Tibial nerve (tissue), 3 donors: ENCODE results near the gene AMIGO2.

Experiments used
- POLR2A ChIP-seq, 2 donors: fragments of 450-650 bp; IDR thresholded peaks; one replicate each; pipeline ENCODE4 v1.6.1; 2017; ENCODE audit warnings: antibody characterized with exemption in 2 of 2, mild to moderate bottlenecking in 2 of 2, moderate library complexity in 2 of 2
- TF ChIP-seq, protein P1 (sequence below), 5 experiments: fragments of 200-600 bp in 3 of 5; fragments of 450-650 bp in 2 of 5; sonication (generic) in 3 of 5; IDR thresholded peaks; one replicate each; pipeline ENCODE4 v1.5.1; 2016 to 2019; ENCODE audit warnings: antibody characterized with exemption in 5 of 5, mild to moderate bottlenecking in 3 of 5, moderate library complexity in 2 of 5

DNA sequence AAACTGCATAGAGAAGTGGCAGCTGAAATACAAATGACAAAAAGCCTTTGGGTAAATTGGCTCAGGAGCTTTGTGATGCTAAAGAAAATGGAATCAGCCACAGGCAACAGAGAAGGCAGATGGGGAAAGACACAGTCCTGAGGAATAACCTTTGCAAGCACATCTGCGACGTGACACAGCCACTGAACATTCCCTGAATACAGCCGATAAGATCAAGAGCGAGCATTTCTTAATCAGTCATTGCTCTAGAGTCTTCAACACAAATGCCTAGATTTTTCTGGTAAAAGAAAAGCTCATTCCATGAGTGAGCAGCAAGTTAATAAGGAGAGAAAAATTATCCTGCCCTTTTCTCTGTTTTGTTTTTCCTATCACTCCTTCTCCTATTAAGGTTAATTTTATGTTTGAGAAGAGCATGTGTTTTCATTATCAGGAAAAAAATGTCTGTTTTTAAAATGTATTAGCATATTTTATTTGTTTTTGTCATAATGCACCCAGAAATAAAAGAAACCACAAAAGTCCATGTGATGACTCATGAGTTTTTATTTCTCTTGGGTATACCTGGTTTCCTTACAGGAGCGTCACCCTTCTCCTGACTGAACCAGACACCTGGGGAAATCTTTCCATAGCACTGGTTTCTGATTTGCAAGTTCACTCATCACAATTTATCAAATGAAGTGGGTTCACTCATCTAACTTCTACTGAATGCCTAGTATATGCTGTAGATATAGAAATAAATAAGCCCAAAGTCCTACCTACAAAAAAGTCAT, 45.8 kb downstream of the AMIGO2 start:
- TF ChIP-seq, protein P1, sequence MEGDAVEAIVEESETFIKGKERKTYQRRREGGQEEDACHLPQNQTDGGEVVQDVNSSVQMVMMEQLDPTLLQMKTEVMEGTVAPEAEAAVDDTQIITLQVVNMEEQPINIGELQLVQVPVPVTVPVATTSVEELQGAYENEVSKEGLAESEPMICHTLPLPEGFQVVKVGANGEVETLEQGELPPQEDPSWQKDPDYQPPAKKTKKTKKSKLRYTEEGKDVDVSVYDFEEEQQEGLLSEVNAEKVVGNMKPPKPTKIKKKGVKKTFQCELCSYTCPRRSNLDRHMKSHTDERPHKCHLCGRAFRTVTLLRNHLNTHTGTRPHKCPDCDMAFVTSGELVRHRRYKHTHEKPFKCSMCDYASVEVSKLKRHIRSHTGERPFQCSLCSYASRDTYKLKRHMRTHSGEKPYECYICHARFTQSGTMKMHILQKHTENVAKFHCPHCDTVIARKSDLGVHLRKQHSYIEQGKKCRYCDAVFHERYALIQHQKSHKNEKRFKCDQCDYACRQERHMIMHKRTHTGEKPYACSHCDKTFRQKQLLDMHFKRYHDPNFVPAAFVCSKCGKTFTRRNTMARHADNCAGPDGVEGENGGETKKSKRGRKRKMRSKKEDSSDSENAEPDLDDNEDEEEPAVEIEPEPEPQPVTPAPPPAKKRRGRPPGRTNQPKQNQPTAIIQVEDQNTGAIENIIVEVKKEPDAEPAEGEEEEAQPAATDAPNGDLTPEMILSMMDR (IDR thresholded peaks at IDR 0.05) = no peak
- TF ChIP-seq POLR2A (IDR thresholded peaks at IDR 0.05) = no peak
